ENCODE measurements around the gene HS3ST4. TPM values are rescaled to one million over a fixed set of nuclear protein-coding genes. Genes with fewer than 3 reads are reported as not detected.
A peak's percentile ranks its signal among the peaks of the same experiment; 100 is the strongest.

Gene HS3ST4
- total RNA-seq, 1 experiment from 2014 or later, result not detected

DNA sequence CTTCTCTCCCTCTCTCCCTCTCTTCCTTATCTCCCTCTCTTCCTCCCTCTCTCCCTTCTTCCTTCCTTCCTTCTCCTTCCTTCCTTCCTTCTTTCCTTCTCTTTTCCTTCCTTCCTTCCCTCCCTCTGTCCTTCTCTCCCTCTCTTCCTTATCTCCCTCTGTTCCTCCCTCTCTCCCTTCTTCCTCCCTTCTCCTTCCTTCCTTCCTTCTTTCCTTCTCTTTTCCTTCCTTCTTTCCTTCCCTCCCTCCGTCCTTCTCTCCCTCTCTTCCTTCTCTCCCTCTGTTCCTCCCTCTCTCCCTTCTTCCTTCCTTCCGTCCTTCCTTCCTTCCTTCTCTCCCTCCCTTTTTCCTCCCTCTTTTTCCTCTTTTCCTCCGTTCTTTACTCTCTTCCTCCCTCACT lies 38.6 kb downstream of the HS3ST4 start:
- POLR2A ChIA-PET, result no interaction called here
- Mint-ChIP-seq H3K4me3 (ENCODE audit: unreplicated experiment) (no peak overlapping the region), H3K27me3 (ENCODE audit: insufficient read depth, unreplicated experiment) (no peaks in the 10 kb centered on the region), H3K4me1 (ENCODE audit: insufficient read depth, unreplicated experiment) (no peaks in the 10 kb centered on the region), H3K36me3 (ENCODE audit: insufficient read depth, unreplicated experiment) (no peaks in the 10 kb centered on the region), H3K27ac (ENCODE audit: low read depth, unreplicated experiment) (no peak overlapping the region), H3K9me3 (ENCODE audit: unreplicated experiment) (peaks cover 11% of the 10 kb centered on the region)
- intact Hi-C loops (cut with micrococcal nuclease), result no loop called here
- CTCF ChIA-PET, result interaction anchor here (0.9 kb wide), 1 partner anchor 108 kb away, joined by 3 read pairs; no protein-coding TSS in a partner anchor
- no peak for DNase-seq (ENCODE audit: unreplicated experiment)
- TF ChIP-seq, protein P1, sequence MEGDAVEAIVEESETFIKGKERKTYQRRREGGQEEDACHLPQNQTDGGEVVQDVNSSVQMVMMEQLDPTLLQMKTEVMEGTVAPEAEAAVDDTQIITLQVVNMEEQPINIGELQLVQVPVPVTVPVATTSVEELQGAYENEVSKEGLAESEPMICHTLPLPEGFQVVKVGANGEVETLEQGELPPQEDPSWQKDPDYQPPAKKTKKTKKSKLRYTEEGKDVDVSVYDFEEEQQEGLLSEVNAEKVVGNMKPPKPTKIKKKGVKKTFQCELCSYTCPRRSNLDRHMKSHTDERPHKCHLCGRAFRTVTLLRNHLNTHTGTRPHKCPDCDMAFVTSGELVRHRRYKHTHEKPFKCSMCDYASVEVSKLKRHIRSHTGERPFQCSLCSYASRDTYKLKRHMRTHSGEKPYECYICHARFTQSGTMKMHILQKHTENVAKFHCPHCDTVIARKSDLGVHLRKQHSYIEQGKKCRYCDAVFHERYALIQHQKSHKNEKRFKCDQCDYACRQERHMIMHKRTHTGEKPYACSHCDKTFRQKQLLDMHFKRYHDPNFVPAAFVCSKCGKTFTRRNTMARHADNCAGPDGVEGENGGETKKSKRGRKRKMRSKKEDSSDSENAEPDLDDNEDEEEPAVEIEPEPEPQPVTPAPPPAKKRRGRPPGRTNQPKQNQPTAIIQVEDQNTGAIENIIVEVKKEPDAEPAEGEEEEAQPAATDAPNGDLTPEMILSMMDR (IDR thresholded peaks at IDR 0.05; ENCODE audit: unreplicated experiment), result no peak
- no TSS peak for BruUV-seq (replicated peaks)

DNA sequence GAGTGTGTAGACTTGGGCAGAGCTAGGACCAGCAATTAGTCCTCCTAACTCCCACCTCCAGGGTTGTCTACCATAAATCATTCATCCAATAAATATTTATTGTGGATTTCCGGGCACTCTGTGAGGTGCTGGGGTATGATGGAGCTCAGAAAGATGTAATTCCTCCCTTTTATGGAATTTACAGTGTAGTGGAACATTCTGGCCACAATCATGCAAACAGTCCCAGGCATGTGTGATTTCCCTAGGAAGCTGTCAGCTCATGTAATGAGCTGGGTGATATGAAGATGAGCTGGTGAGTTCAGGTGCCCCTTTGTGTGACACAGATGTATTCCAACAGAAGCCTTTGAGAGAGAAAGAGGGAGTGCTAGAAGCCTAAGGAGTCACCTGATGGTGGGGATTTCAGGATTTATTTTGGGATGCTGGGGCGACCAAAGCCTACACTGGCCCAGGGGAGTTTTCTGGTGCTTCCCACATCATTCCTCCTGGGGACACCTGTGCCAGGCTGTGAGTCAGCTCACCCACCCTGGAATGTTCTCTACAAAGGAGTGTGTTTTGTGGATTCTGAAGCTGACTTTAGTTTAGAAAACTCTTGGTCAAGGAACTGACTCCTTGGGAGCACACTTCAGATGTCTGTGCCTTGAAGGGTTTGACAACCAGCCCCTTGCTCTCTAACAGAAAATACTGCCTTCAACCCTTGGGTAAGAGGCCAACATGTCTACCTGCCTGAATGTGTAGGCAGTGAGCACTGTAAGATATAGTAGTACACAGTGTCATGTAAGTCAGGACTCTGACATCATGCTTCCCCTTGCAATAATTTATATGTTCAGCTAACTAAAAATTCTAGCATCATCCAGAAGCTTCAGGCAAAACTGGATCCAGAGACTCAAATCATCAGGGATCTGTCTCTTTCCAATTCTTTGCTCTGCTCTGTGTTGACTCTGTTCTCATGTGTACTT lies 42.9 kb downstream of the HS3ST4 start:
- BruUV-seq (replicated peaks), result no TSS peak
- peaks cover 24% of the 10 kb centered on the region for H3K9me3 Mint-ChIP-seq (ENCODE audit: unreplicated experiment)
- ChIA-PET POLR2A (no interaction called here), CTCF (no interaction called here)
- TF ChIP-seq, protein P1 (IDR thresholded peaks at IDR 0.05; ENCODE audit: unreplicated experiment), result no peak
- no peak overlapping the region for H3K27ac Mint-ChIP-seq (ENCODE audit: low read depth, unreplicated experiment)
- no peaks in the 10 kb centered on the region for H3K36me3 Mint-ChIP-seq (ENCODE audit: insufficient read depth, unreplicated experiment)
- no peak overlapping the region for H3K4me3 Mint-ChIP-seq (ENCODE audit: unreplicated experiment)
- no peaks in the 10 kb centered on the region for H3K4me1 Mint-ChIP-seq (ENCODE audit: insufficient read depth, unreplicated experiment)
- DNase-seq (ENCODE audit: unreplicated experiment), result no peak
- H3K27me3 Mint-ChIP-seq (ENCODE audit: insufficient read depth, unreplicated experiment), result no peaks in the 10 kb centered on the region
- intact Hi-C loops (cut with micrococcal nuclease), result no loop called here

DNA sequence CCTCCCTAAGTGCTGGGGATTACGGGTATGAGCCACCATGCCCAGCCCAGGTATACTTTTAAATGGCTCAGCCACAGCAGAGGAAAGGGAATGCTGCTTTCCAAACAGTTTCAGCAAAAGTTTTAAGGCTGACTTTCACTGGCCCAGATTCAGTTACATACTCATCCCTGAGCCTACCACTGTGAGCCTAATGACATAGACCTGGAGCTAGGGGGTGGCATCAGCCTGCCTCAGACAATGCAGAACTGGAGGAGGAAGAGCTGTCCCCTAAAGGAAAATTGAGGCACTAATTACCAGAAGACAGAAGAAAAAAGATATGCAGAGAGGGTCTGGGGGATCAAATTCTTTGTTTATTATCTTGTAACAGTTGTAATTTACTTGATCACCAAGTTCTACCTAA lies 43.9 kb downstream of the HS3ST4 start:
- TF ChIP-seq, protein P1 (IDR thresholded peaks at IDR 0.05; ENCODE audit: unreplicated experiment), result no peak
- DNase-seq (ENCODE audit: unreplicated experiment), result no peak

GRCh38 chr16:25747160-25747758 lies 55.5 kb downstream of the HS3ST4 start:
- CTCF ChIA-PET, result no interaction called here
- no peaks in the 10 kb centered on the region for H3K4me1 Mint-ChIP-seq (ENCODE audit: insufficient read depth, unreplicated experiment)
- peak; percentile 0 for DNase-seq (ENCODE audit: unreplicated experiment)
- intact Hi-C loops (cut with micrococcal nuclease), result no loop called here
- TF ChIP-seq, protein P1 (IDR thresholded peaks at IDR 0.05; ENCODE audit: unreplicated experiment), result no peak
- POLR2A ChIA-PET, result no interaction called here
- H3K4me3 Mint-ChIP-seq (ENCODE audit: unreplicated experiment), result no peak overlapping the region
- H3K27ac Mint-ChIP-seq (ENCODE audit: low read depth, unreplicated experiment), result no peak overlapping the region
- no peaks in the 10 kb centered on the region for H3K27me3 Mint-ChIP-seq (ENCODE audit: insufficient read depth, unreplicated experiment)
- BruUV-seq (replicated peaks), result no TSS peak
- H3K9me3 Mint-ChIP-seq (ENCODE audit: unreplicated experiment), result peaks cover 42% of the 10 kb centered on the region
- peaks cover 6% of the 10 kb centered on the region for H3K36me3 Mint-ChIP-seq (ENCODE audit: insufficient read depth, unreplicated experiment)

More for the DNA sequence above, 43.9 kb downstream of the HS3ST4 start:
- no peaks in the 10 kb centered on the region for H3K4me1 Mint-ChIP-seq (ENCODE audit: insufficient read depth, unreplicated experiment)
- ChIA-PET CTCF (no interaction called here), POLR2A (no interaction called here)
- H3K27ac Mint-ChIP-seq (ENCODE audit: low read depth, unreplicated experiment), result no peak overlapping the region
- peaks cover 24% of the 10 kb centered on the region for H3K9me3 Mint-ChIP-seq (ENCODE audit: unreplicated experiment)
- no peaks in the 10 kb centered on the region for H3K36me3 Mint-ChIP-seq (ENCODE audit: insufficient read depth, unreplicated experiment)
- intact Hi-C loops (cut with micrococcal nuclease), result no loop called here
- H3K4me3 Mint-ChIP-seq (ENCODE audit: unreplicated experiment), result no peak overlapping the region
- no TSS peak for BruUV-seq (replicated peaks)
- H3K27me3 Mint-ChIP-seq (ENCODE audit: insufficient read depth, unreplicated experiment), result no peaks in the 10 kb centered on the region
